8988T (cell line): ENCODE measurements around the gene MS4A4E.
"Not testable (repeated sequence)": the region's sequence is repeated elsewhere in the genome, so short reads cannot be mapped to it uniquely, and the experiment has no call there.

Source experiments
- DNase-seq: peaks from one replicate; pipeline ENCODE4 v3.0.0; 2011

MS4A4E gene

DNA sequence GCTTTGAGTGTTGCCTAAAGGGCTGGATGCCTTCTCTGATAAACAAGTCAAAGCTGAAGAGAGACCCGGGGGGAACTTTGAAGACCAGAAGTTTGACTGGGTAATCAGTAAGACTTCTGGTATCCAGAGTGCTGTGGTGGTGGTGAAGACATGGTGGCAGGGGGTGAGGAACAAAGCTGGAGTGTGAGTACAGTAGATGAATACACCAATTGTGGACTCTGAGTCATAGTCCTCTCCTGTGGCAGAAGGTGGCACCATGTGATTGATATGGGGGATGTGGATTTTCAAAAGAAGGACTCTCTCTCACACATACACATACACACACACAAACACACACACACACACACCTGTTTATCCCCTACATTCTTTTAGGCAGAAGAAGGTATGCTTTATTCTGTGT, 72.4 kb downstream of the MS4A4E start:
- no peak for DNase-seq

- DNase-seq: no peak
Measured at GRCh38 chr11:60169264-60169915, 73.5 kb downstream of the MS4A4E start.

DNA sequence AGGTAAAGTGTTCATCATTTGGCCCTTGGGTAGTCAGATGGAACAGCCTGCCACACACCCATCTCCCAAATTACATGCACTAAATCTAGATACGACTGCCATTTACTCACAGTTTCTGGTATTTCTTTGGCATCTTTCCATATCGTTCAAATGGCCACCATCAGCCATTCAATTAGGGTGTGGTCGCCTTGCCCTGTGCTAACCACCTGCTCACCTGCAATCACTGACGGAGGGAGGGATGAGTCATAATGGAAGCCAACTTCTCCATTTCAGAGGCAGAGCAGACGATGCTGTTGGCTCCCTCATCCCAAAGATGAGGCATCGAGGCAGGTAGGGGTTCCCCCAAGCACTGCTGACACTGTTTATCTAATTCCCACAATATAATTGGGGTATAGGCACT, 74.6 kb downstream of the MS4A4E start:
- no peak for DNase-seq

- DNase-seq: no peak
Measured at GRCh38 chr11:60165951-60166350, 77.0 kb downstream of the MS4A4E start.

GRCh38 chr11:60165538-60165937, 77.4 kb downstream of the MS4A4E start:
- DNase-seq: no peak

- no peak for DNase-seq
Measured at GRCh38 chr11:60164550-60165075, 78.3 kb downstream of the MS4A4E start.

GRCh38 chr11:60161766-60162165, 81.2 kb downstream of the MS4A4E start:
- no peak for DNase-seq

DNA sequence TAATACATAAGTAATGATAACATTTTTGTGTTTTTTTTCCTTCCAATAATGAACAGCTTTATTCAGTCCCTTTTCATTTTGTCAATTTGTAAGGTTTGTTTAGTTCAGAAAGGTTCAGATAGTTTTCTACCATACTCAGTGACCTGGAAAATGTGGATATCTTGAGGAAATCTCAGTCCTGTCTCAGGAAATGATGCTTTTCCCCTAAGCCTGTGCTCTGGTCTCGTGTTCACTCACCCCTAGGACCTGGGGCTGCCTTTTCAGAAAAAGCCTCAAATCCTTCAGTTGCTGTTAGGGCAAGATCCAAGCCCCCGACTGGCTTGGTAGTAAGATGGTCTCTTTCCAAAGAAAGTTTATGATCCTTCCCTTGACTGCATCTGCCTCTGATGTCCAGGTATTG, 81.8 kb downstream of the MS4A4E start:
- no peak for DNase-seq

- DNase-seq: no peak
Measured at GRCh38 chr11:60159868-60160267, 83.1 kb downstream of the MS4A4E start.

DNA sequence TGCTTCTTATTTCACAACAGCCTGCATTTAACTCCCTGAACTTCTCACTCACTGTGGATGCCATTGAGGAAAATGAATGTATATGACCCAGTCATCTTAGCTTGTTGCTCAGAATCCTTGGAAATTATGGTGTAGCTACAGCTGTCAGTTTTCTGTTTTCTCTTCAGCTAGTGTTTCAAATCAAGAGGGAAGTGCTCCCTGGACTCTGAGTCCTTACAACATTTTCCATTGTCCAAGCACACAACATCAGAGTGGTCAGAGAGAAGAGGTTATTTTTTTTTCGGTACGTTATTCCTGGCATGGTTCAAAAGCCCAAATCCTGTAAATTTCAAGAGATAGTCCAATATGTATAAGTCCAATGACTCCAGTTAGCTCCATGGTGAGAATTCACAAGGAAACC, 83.7 kb downstream of the MS4A4E start:
- DNase-seq: no peak

DNA sequence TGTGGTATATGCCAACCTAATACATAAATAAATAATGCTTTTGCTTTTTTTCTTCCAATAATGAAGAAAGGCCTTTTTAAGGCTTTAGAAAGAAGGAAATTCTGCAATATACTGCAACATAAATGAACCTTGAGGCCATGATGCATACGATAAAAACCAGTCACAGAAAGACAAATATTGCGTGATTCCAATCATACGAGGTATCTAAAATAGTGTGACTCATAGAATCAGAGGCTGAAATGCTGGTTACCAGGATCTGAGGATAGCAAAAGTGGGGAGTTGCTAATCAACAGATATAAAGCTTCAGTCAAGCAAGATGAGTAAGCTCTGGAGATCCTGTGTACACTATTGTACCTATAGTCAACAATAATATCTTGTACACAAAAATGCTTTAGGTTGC, 84.3 kb downstream of the MS4A4E start:
- no peak for DNase-seq

DNA sequence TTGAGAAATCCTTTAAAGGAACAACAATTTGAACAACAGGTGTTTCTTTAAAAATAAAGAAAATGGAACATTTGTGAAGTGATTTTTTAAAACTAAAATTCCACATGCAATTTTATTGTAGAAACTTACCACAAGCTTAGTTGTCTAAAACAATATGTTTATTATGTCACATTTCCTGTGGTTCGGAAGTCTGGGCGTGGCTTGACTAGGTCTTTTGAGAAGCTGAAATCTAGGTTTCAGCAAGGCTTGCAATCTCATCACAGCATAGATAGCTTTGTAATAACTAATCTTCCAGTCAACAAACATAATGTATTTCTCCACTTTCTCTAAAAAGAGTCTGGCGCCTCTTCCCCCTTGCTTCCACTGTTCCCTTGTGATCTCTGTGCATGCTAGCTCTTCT, 87.0 kb downstream of the MS4A4E start:
- DNase-seq: no peak

GRCh38 chr11:60152727-60153126, 90.2 kb downstream of the MS4A4E start:
- DNase-seq: not testable (repeated sequence)

DNA sequence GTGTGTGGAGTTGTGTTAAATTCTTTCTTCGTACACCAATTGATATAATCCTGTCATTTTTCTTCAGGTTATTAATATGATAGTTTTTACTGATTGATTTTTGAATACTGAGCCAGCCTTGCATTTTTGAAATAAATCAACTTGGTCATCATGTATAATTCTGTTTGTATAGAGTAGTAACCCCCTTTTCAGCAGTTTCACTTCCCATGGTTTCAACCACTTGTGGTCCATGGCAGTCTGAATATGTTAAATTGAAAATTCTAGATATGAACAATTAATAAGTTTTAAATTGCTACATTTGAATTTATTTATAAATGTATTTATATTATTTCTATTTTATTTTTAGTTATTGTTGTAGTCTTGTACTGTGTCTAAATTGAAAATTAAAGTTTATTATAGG, 92.7 kb downstream of the MS4A4E start:
- no peak for DNase-seq
